Kidney (tissue), 14 donors: Measurements from ENCODE around the gene TAF5L. TPM values are rescaled to one million over a fixed set of nuclear protein-coding genes. Genes with fewer than 3 reads are reported as not detected.

Source experiments
- DNase-seq, 5 donors: peaks; one replicate each; pipeline ENCODE4 v3.0.0-alpha.2; 2013 to 2020
- FAIRE-seq: peaks from 2 replicates; lab custom pipeline; 2012; peaks lifted over from hg19 to GRCh38; lab: Jason Lieb, UNC
- H3K27ac ChIP-seq, 2 donors: one replicate each; pipeline ENCODE4 v1.7.0; 2013; ENCODE audit warnings: low read depth in 2 of 2, low read length in 2 of 2, inconsistent platforms in 1 of 2
- H3K27me3 ChIP-seq: one replicate; pipeline ENCODE4 v1.7.1; 2013; ENCODE audit warnings: low read length, inconsistent platforms; ENCODE audit not compliant: control insufficient read depth, insufficient read depth
- H3K36me3 ChIP-seq, 3 donors: one replicate each; pipeline versions ENCODE4 v1.7.0 to v1.7.1; 2013; ENCODE audit warnings: low read length in 3 of 3, control low read depth in 1 of 3, inconsistent platforms in 1 of 3; ENCODE audit not compliant: insufficient read depth in 3 of 3, control insufficient read depth in 2 of 3
- H3K4me1 ChIP-seq, 3 donors: one replicate each; pipeline versions ENCODE4 v1.7.0 to v1.7.1; 2013; ENCODE audit warnings: low read length in 3 of 3, inconsistent platforms in 1 of 3, low read depth in 1 of 3; ENCODE audit not compliant: control insufficient read depth in 2 of 3, insufficient read depth in 2 of 3
- H3K4me3 ChIP-seq, 3 donors: one replicate each; pipeline versions ENCODE4 v1.7.0 to v1.8.1; 2013; ENCODE audit warnings: low read length in 3 of 3, control low read depth in 1 of 3, inconsistent platforms in 1 of 3
- H3K9ac ChIP-seq, 3 donors: one replicate each; pipeline versions ENCODE4 v1.7.0 to v1.7.1; 2013; ENCODE audit warnings: low read length in 3 of 3, control low read depth in 1 of 3, inconsistent platforms in 1 of 3
- H3K9me3 ChIP-seq, 3 donors: one replicate each; pipeline versions ENCODE4 v1.7.0 to v1.7.1; 2013; ENCODE audit warnings: low read length in 3 of 3, control low read depth in 1 of 3, inconsistent platforms in 1 of 3; ENCODE audit not compliant: control insufficient read depth in 2 of 3, insufficient read depth in 1 of 3
- intact Hi-C: fragments of 100-400 bp; cut with DNase I; formaldehyde crosslinking; loops from one replicate; pipeline ENCODE4 v1.11.1; 2022
- polyA plus RNA-seq: library from polyadenylated mRNA; stranded (reverse); fragments of 350-450 nt; fragmentation: Illumina TruSeq; extraction: RNeasy Lipid Tissue Mini Kit (QIAGEN cat#74804); gene quantifications from one replicate; pipeline ENCODE4 v1.2.3, GENCODE V29; 2014; ENCODE audit warnings: low read depth, low replicate concordance; ENCODE audit not compliant: insufficient read depth
- total RNA-seq: library from RNA; stranded (reverse); fragmentation: NEBNext Ultra II Directional; extraction: Animal tissue kit (Norgen Biotek cat#: 25700); gene quantifications from one replicate; pipeline ENCODE4 v1.2.1, GENCODE V29; 2021
- TF ChIP-seq, protein P1 (sequence below): IDR thresholded peaks from 3 replicates; pipeline ENCODE4 v1.5.1; 2012; ENCODE audit warnings: mild to moderate bottlenecking, moderate library complexity, borderline replicate concordance; ENCODE audit not compliant: insufficient read depth; ENCODE audit errors: extremely low read depth
- donor health status: control.
- donor health status: control.
- donor health status: control.
- donor health status: control.
- donor health status: control.
- donor health status: DM: yes; HTN: yes; CAD: no.
- donor health status: Normal renal cell carcinoma (clear cell type).

TAF5L gene
- total and polyA plus RNA-seq, 2 donors from 2014 or later = 7.1 to 19.6 TPM

DNA sequence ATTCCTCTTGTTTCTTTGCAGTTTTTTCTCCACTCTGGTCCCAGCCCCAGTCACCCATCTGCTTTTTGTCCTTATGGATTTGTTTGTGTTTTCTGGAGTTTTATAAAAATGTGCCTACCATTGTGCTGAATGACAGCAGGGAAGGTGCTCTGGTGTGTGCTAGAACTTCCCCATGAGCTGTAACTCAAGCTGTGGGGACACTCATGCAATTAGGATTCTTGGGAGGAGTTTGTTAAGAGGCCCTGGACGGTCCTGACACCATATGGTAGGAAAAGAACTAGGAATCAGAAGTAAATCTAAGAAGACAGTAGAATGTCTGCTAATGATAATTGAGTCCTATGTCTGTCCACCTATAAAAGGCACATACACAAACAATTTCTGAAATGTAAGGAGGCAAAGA is 27.5 kb upstream of the TAF5L start:
- no peak for DNase-seq
- TF ChIP-seq, protein P1, sequence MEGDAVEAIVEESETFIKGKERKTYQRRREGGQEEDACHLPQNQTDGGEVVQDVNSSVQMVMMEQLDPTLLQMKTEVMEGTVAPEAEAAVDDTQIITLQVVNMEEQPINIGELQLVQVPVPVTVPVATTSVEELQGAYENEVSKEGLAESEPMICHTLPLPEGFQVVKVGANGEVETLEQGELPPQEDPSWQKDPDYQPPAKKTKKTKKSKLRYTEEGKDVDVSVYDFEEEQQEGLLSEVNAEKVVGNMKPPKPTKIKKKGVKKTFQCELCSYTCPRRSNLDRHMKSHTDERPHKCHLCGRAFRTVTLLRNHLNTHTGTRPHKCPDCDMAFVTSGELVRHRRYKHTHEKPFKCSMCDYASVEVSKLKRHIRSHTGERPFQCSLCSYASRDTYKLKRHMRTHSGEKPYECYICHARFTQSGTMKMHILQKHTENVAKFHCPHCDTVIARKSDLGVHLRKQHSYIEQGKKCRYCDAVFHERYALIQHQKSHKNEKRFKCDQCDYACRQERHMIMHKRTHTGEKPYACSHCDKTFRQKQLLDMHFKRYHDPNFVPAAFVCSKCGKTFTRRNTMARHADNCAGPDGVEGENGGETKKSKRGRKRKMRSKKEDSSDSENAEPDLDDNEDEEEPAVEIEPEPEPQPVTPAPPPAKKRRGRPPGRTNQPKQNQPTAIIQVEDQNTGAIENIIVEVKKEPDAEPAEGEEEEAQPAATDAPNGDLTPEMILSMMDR = no peak
- intact Hi-C loops = no loop called here
- Histone ChIP-seq H3K27me3 (no peaks in the 10 kb centered on the region), H3K36me3 (peaks cover 2 to 37% (median 18%) of the 10 kb centered on the region in 3 donors), H3K4me3 (no peak overlapping the region), H3K27ac (no peak overlapping the region), H3K9ac (no peak overlapping the region), H3K9me3 (no peaks in the 10 kb centered on the region), H3K4me1 (no peaks in the 10 kb centered on the region)
- FAIRE-seq = no peak

DNA sequence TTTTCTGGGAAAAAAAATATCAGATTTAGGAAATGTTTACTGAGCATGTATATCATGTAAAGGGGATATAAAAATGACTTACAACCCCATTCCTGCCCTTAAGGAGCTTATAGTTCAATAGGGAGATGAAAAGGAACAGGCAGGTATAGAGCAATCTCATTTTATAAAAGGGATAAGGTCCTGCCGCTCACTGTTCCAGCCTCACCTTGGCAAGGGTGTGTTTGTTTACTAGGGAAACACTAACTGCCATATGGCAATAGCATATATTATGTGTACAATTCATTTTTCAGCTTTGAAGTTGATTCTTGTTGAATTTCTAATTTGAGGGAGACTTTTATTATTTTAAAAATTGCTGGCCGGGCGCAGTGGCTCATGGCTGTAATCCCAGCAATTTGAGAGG is 25.6 kb upstream of the TAF5L start:
- FAIRE-seq (no peak), DNase-seq (no peak)
- Histone ChIP-seq H3K4me3 (no peak overlapping the region), H3K27me3 (no peaks in the 10 kb centered on the region), H3K9ac (no peak overlapping the region), H3K36me3 (peaks cover 0 to 51% (median 29%) of the 10 kb centered on the region in 3 donors), H3K4me1 (no peaks in the 10 kb centered on the region), H3K9me3 (no peaks in the 10 kb centered on the region), H3K27ac (no peak overlapping the region)
- TF ChIP-seq, protein P1 = no peak
- intact Hi-C loops = no loop called here

DNA sequence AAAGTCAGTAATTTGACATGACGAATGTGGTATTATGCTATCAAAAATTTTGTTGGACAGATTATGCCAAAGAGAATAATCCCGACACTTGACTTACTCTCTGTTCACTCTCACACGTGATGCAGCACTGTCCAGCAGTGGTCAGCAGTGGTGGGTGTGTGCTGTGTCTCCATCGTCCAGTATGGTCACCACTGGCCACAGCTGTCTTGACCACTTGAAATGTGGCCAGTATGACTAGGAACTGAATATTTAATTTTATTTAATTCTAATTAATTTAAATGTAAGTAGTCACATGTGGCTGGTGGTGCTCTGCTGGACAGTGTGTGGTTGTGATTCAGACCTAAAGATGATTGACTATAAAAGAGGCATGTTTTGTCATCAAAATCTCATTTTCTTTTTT is 24.1 kb upstream of the TAF5L start:
- Histone ChIP-seq H3K27ac (no peak overlapping the region), H3K9ac (no peak overlapping the region), H3K27me3 (no peaks in the 10 kb centered on the region), H3K4me1 (no peaks in the 10 kb centered on the region), H3K4me3 (no peak overlapping the region), H3K9me3 (no peaks in the 10 kb centered on the region), H3K36me3 (peaks cover 0 to 56% (median 34%) of the 10 kb centered on the region in 3 donors)
- intact Hi-C loops = no loop called here
- no peak for DNase-seq
- TF ChIP-seq, protein P1 = no peak
- no peak for FAIRE-seq

DNA sequence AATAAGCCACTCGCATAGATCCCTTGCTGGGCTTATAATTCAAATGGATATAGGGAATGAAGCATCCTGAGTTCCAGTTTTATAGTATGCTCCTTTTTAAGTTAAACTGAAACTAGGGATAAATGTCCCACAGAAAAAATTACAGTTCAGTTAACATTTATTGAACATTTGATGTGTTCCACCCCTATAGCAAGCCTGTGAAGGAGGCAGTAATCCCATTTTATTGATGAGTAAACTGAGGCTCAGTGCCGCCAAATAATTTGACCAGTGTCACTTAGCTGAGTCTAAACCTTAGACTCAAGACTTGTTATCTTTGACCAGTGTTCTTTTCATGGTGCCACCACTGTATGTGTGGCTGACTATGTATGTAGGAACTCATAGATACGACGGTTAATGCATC is 22.5 kb upstream of the TAF5L start:
- TF ChIP-seq, protein P1 = no peak
- Histone ChIP-seq H3K27me3 (no peaks in the 10 kb centered on the region), H3K9ac (no peak overlapping the region), H3K4me1 (no peaks in the 10 kb centered on the region), H3K4me3 (no peak overlapping the region), H3K36me3 (peaks cover 2 to 46% (median 32%) of the 10 kb centered on the region in 3 donors), H3K9me3 (no peaks in the 10 kb centered on the region), H3K27ac (no peak overlapping the region)
- DNase-seq (no peak), FAIRE-seq (no peak)
- intact Hi-C loops = no loop called here
